NCI-H1417 (cell line): ENCODE data around the gene MRAP2.

Experiments used
- DNase-seq, 3 experiments: peaks; one replicate each; lab custom pipeline; 2025; lab: John Stamatoyannopoulos, UW

The MRAP2 gene, protein sequence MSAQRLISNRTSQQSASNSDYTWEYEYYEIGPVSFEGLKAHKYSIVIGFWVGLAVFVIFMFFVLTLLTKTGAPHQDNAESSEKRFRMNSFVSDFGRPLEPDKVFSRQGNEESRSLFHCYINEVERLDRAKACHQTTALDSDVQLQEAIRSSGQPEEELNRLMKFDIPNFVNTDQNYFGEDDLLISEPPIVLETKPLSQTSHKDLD

DNA sequence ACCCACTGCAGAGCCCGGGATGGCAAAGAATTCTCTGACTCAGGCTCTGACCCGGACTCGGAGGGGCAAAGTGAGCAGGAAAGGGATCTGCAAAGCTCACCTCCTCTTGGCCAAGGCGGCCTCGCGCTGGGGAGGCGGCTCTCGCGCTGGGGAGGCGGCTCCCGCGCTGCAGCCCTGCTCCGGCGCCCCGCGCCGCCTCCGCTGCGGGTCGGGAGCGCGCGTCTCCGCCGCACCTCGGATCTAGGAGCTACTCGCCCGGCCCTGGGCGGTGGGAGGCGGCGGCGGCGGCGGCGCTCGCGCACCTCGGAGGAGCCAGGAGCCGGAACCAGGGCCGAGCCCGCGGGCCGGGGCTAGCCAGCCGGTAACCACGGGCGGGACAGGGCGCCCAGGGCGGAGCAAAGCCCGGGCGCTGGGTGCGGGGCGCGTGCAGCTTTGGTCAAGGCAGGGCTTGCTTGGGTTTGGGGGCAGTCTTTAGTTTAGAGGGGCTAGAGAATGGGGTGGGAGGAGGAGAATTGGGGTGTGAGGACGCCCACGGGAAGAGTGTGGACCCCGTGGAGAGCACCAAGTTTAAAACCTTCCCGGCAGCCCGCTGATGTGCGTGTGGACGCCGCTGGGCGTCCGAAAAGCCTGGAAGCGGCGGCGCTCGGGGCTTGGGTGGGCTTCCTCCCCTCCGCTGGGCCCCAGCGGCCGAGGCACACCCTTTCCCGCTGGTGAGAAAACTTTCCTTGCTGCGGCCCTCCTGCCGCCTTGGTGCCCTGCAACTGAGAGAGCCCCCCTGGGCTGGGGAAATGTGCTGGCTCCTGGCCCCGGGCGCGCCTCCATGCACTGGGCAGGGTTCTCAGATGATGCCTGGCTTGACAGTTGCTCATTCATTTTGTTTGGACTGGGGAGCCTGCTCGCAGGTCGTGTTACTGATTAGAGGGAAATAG lies at the start of gene MRAP2:
Gene MRAP2 (plus strand): TSS at position 250 of the 929 bp plus-strand sequence. CDS start 21,547 bp downstream, outside the sequence.
- peak; percentile 24 to 74 (median 68) for DNase-seq

DNA sequence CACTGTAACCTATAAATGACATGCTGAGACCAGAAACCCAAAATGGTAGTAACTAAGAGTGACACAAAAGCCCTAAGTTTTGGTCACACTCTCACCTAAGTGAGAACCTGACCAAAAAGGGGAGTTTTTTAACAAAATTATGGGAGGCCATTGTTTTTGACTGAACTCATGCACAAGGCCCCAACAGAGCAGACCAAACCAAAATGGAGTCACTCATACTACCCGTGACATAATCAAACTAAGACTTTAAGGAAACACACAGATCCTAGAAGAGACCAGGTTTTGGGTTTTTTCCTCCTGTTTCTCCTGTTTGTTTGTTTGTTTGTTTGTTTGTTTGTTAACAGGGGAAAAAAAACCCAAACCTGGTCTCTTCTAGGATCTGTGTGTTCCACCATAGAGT lies 49.2 kb upstream of the MRAP2 start:
- DNase-seq = no peak

DNA sequence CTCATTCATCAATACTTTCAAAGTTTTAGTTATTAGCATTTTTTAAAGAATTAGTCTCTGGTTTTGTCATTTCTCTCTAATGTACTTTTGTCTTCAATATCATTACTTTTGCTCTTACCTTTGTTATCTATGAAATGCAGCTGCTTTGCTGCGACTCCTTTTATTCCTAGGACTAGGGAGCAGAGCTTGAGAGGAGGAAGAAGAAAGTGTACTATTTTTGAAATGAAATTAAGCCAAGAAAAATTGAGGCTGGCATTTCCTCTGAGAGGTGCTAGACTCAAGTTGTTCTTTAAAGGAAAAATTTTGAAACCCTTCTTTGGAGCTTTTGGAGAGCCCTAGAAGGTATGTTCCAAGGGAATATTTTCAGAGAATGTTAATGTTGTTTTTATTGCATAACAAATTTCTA lies 48.3 kb upstream of the MRAP2 start:
- no peak for DNase-seq

DNA sequence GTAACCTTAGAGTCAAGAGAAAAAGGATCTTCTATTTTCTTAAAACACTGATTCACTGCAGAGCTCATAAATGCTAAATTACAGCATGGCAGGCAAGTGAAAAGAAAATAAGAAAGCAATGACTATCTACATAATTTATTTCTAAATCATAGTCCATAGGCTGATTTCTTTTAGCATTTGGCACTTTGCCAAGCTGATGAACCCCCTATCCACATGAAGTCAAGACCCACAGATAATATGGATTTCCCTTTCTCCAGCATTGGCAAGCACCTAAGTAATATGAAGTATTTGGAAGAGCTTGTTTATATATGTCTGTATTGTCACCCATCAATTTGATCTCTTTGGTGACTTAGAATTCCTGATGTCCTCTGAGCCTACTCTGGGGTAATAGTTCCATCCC lies 47.9 kb upstream of the MRAP2 start:
- DNase-seq = no peak

DNA sequence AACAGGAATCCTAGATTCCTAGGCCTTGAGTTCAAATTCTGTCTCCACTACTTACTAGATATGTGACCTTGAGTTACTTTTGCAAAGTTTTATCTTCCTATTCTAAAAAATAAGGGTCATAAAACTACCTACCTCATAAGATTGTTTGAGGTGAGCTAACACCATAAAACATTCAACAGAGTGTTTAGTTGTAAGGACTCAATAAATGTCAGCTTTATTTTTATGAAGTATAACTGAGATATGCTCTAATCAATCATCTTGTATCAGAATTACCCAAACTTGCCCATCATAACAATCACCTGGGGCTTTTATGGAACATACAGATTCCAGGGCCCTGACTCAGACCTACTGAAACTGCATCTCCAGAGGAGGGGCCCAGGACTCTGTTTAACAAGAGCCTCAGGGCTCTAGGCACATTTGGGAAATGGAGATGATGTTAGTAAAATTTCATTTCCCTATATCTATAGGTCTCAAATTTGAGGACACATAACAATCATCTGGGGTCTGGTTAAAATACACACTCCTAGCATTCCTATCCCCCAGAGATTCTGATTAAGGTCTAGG lies 35.5 kb upstream of the MRAP2 start:
- no peak for DNase-seq

DNA sequence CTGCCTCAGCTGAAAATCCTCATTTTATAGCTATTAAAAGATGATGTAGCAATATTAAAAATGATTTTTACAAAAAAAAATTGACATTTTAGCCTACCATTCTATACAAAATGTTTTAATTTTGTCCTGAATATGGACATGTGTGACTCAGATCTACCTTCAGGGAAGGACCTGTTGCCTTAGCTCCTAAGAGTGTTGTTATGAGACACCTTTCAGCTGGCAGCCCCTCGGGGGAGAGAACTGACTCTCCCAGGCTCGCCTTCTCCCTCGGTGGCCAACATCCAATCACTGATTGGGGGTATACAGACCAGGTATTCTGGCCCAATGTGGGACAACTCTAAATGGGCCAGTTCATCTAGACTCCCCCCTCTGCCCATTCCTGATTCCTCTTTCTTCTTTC lies 32.5 kb upstream of the MRAP2 start:
- DNase-seq = no peak

DNA sequence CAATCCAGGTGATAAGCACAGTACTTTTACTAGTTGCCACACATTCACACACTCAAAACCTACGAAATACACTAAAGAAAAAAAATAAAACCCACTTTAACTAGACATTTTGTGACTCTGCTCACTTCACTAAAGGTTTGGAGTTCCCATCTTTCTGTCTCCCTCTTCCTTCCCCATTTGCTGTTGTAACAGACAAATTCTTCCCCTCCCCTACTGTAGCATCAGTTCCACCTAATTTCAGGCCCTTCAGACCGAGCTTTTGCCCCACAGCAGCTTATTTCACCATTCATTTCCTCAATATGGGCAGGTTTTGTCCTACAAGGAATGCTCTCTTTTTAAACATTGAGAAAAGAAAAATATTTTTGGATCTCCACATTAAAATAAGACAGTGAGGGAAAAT lies 31.3 kb upstream of the MRAP2 start:
- no peak for DNase-seq

DNA sequence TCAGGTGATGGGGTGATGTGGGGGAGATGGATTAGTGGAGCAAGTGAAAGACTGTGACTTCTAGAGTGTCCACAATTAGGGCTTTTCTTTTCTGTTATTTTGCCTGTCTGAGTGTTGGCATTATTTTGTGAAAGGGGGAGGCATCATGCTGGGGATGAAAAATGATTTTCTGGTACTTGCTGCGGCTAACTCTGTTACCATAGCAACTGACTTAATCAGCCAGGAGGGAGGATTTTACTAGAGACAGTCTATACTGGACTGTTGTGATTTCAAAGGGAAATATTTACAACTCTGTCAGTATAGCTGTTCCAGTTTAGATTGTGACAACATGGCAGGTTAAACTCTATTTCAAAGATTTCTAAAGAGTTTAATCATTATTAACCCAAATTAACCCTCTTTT lies 30.4 kb upstream of the MRAP2 start:
- DNase-seq = peak in 1 of 3 experiments; percentile 33

DNA sequence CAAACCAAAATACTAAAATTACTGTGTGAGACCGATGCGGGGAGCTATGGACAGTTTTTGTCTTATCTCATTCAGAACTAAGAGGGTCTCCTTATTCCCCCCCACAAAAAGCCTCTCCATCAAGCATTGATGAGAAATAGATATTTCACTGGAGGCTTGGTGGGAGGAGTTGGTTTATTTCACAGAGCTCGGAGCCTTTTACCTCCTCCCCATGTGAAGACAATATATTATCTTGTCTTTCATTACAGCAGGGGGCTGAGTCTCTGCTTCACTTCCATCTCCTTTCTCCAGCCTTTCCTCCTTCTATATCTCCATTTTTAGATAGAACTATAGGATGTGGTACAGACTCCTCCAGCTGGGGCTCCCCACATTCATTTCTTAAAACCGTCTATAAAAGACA lies 29.9 kb upstream of the MRAP2 start:
- no peak for DNase-seq

DNA sequence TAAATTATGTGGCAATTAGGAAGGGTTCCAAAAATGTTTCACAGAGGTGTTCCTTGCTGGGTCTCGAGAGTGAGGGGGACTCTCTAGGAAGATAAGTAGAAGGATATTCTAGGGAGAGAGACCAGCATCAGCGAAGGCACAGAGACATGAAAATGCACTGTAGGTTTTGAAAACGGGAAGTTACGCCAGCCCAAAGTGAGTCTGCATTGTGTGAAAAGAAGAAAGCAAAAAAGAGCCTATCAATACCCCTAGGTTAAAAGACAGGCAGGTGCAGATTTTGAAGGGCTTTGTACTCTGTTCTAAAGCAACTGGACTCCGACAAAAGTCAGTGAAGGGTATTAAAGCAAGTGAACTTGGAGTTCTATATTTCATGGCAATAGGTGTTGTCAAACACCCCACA lies 25.7 kb upstream of the MRAP2 start:
- DNase-seq = no peak

DNA sequence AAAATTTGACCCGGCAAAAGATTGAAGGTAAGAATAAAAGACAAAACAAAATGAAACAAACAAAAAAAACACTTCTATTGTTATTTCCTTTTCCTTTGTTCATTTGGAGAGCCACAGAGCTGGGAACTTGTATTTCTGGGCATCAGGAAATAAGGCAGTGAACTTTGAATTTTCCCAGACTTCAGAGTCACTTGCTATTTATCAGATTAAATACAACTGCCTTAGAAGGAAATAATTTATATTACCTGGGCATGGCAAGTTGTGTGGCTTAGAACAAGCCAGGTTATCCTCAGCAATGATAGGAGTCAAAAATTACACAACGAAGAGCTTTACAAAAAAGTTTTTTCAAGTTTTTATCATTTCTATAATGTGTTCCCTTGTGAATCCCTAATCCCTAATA lies 20.2 kb upstream of the MRAP2 start:
- no peak for DNase-seq

DNA sequence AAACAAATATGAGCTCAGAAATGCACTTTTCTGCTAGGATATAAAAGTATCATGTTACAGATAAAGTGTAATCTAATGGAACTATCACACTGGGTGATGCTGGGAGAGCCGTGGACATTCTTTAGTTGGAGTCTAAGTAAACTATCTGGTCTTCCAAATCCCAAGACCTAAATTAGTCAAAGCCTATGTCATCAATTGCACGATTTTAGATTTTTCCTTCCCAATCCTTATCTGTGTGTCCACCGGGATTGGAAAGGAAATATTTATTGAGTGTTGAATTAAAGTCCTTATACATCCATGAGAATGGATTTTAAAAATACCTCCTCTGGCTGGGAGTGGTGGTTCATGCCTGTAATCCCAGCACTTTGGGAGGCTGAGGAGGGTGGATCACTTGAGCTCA lies 19.6 kb upstream of the MRAP2 start:
- no peak for DNase-seq

DNA sequence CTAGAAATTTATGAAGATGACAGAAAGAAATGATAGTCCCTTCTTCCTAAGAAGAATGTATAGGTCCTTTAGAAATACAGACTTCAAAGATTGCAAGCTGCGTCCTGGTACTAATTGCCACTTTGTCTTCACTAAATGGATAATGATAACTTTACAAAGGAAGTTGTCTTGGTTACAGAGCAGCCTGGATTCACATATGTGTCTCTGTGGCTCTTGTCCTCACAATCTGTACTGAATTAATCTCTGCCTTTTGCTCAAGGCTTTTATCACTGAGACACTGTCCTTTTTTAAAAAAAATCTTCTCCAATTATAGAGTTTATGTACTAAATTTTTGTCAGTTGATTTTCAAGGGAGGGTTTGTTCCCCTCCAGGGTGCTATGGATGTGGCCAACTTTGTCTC lies 17.5 kb upstream of the MRAP2 start:
- DNase-seq = peak in 2 of 3 experiments; percentile 17 to 54

DNA sequence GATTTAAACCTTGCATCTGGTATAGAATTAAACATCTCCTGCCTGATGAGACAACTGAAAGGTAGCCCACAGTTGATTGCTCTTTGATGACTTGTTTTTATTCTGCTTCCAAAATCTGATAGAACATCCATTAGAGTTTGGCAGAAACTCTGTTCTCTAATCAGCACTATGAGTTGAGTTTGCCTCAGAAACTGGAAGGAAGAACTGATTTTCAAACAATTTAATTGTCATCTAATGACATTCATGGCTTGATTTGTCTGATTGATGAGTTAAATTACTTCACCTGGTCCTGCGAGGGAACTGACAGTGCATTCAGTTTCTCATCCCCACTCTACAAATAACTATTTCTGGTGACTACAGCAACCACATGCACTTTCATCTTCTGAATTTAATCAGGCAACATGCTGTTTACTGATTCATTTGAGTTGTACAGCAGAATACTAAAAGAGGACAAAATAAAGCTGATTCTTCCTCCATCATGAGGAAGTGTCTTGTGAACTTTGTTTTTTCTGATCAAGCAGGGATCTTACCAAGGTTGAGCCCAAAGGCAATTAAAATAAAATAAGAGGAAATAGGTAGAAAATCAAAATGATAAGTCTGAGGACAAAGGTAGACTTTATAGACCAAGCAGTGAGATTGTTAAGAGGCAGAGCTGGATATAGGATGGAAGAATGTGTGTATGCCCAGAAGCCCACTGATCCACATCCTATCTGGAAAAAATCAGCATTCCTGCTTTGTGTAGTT lies 15.7 kb upstream of the MRAP2 start:
- peak in 1 of 3 experiments; percentile 21 for DNase-seq

DNA sequence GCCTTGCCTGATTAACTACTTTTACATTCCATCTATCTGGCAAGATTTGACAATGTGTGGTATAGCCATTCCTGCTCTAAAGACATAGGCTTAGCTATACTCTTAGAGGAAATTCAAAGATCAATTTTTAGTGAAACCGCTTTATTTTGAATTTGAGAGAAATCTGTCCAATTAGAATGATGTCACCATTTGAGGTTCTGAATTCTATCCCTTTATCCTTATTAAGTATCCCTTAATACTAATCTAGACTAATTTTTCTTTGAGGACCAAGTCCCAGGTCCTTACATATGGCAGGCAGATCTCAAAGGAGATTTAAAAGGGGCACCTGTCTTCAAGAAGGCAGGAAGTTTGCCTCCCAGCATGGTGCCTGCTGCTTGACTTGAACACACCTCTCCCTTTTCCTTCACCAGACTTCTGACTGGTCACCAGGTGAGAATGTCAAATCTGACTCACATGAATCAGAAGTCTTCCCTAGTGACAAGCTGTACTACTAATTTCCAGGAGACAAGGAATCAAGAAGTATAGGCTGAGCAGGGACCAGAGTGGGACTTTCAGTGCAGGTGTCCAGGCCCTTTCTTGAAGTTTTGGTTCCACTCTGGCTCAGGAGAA lies 15.0 kb upstream of the MRAP2 start:
- no peak for DNase-seq

DNA sequence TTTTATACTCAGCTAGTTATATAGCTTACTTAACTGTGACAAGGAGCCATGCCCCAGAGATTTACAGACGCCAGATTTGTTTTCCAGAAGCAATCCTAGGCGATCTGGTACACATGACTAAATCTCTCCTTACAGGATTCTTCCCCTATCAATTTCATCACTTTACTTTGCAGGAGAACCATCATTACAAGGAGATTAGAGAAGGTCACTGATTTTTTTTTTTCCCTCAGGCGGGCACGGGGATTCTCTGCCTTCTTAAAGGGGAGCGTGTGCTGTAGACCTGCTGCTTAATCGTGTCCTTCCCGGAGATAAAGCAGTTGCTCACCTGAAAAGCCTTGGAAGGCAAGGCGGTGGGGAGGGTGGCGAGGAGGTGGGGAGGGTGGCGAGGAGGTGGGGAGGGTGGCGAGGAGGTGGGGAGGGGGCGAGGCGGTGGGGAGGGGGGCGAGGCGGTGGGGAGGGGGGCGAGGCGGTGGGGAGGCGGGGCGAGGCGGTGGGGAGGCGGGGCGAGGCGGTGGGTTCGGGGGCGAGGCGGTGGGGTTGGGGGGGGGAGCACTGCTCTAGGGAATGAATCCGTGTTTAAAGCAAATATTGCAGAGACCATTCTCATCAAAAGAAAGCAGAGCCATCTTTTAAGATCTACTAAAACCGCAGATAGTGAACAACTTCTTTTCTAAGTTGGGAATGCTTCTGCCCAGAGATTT lies 14.3 kb upstream of the MRAP2 start:
- DNase-seq = no peak

DNA sequence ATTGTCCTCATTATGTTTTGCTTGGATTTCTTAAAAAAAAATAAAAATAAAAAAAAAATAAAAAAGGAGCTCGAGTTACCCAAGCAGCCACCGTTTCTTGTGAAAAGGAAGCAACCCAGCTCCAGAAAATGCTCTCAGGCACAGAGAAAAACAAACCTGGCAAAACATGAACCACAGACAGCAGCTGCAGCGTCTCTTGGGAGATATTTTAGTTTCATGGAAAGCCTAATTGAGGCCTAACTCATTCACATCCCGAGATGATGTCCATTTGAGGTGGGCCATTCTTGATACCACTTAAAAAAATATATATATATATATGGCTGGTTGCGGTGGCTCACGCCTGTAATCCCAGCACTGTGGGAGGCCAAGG lies 13.7 kb upstream of the MRAP2 start:
- DNase-seq = no peak

DNA sequence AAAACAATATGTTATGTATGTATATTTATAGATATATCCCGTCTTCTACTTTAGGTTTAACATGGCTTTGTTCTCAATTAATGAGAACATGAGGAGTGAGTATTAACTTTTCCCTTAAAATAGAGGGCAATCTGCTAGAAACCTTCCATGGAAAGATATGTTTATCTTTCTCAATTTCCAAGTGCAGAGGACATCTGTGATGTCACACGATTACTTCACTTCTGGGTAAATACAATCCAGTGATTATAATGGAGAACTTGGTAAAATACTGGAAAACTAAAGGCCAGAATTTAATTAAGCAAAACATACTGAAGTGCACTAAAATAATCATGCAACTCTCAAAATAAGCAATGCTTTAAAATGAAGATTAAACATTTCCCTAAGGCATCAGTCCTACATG lies 11.9 kb upstream of the MRAP2 start:
- DNase-seq = no peak

DNA sequence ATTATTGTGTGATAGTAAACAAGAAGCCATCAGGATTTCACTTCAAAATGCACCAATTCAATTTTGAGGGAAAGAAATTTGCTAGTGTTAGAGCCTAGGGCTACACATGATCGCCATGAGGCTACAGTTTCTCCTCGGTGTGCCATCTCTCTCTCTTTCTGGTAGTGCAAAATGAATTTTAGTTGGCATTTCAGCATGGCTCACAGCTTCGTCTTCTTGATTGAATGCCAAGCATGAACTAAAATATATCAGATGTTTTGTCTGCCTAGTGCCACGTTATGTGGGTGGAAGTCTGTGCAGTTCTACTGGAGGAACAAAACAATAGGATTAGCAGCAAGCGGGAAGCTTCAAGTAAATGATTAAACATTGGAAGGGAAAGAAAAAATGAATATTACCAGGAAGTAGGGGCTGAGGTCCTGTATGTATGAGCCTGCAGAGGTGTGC lies 6.8 kb upstream of the MRAP2 start:
- peak in 1 of 3 experiments; percentile 28 for DNase-seq

DNA sequence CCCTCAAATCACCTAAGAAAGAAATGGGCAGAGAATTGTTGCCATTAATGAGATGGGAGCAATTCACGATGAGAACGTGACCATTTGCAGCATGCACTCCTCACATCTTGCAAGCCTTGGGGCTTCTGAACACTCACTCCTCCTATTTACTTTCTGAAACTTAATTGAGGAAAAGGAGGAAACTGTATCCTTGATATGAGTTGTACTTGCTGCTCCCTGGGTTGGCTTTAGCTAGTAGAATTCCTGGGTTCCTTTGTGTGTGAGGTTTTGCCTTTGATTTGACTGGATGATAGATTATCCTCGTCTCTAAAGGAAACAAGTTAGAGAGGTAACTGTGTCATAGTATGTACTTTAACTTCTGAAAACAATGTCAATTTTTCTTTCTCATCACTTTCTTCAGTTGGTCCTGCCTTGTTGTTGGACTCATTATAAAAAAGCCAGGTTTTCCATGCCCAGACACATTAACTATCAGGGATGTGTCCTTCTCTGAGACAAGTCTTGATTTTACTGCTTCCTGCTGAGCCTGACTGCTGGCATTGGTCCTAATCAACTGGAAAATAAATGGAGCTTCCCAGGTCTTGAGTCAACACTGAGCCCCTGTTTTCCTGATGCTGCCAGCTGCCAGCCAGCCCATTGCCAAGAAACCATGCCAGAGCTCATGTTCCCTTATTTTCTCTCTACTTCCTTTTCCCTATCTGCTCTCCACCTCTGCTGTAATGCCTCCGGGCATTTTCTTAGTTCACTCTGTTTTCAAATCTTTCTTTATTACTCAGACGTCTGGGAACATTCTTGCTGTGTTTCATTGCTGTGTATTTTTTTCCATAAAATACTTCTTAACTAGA lies 6.0 kb upstream of the MRAP2 start:
- peak; percentile 11 to 91 (median 66) for DNase-seq
